IPS-18c (cell line): ENCODE results near the gene UBL3.

Source experiments
- H3K4me3 ChIP-seq: 2 replicates; pipeline ENCODE4 v1.7.0; 2013; ENCODE audit warnings: low read depth, mild to moderate bottlenecking, low read length, moderate library complexity; ENCODE audit not compliant: insufficient read depth
- H3K9me3 ChIP-seq: one replicate; pipeline ENCODE4 v1.6.1; 2013; ENCODE audit warnings: mild to moderate bottlenecking, low read length, moderate library complexity; ENCODE audit not compliant: control insufficient read depth, insufficient read depth

UBL3 gene

GRCh38 chr13:29850213-29850898, at the start of gene UBL3:
Gene UBL3, minus strand, starts transcription at chr13:29850617. Its CDS starts 1,079 bp downstream, at chr13:29849538.
- Histone ChIP-seq H3K4me3 (peak within 1 kb of the TSS; percentile 92), H3K9me3 (no peaks in the 10 kb centered on the region)

DNA sequence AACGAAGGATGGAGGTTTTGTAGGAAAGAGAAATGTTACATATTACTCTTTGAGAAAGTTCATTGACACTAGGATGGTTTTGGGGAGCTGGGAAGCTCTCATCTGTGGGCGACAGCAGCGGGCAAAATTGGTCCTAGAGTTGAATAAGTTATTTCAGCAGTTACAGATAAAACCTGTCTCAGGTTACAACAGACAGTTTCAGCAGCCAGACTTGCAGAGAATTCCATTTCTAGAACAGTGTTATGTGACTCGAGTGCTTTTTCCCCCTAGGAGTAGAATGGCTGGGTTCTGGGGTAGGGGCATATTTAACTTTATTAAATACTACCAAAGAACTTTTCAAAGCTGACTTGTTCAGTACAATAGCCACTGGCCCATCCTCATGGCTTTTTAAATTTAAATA, 46.7 kb upstream of the UBL3 start:
- H3K4me3 ChIP-seq, result no peak overlapping the region
- no peaks in the 10 kb centered on the region for H3K9me3 ChIP-seq

DNA sequence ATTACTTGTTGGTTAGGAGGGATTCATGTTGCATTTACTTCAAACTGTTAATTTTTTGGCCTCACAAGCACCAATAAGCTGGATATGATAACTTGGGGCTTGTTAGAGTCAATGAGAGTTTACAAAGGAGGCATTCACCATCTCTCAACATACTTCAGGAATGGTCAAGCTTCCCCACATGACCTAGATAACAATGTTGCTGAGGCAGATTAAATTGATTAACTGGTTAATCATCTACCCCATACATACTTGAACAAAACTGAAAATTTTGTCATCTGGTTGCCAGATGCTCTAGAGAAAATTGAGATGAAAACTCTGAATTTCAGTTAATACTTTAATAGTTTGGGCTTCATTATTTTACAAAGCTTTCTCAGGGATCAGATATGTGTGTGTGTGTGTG, 43.0 kb upstream of the UBL3 start:
- H3K9me3 ChIP-seq, result no peaks in the 10 kb centered on the region
- H3K4me3 ChIP-seq, result no peak overlapping the region

DNA sequence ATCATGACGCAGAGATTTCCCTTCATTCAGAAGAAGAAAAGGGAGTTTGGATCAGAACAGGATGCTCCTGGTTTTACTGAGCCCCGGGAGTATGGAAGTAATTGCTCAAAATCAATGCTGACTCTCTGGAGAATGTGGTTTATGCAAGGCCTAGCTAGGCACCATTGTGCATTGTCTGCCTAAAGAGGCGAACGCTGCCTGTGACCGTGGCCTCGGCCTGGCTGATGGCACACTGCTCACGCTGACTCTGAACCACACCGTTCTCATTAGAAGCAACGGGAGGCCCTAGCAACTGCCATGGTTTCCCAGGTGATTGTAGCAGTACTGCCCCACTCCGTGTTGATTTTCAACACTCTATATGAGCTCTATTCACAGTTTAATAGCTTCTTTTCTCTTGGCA, 41.7 kb upstream of the UBL3 start:
- H3K9me3 ChIP-seq, result no peaks in the 10 kb centered on the region
- H3K4me3 ChIP-seq, result no peak overlapping the region

DNA sequence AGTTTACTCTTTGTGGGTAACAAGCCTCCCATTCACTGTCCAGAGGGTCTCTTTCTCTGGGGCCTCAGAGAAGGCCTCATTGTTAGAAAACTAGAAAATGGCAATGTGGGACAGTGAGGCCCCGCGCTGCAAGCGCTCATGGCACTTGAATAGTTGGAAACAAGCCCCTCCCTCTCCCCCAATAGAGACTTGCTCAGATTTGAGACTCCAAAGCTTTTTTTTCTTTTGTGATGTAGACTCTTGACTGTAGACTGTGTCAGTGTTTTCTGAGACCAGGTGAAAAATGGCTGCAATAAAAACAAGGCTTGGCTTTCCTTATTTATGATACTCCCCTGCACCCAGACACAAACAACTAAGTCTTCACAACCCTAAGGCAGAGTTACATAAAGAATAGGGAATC, 38.7 kb upstream of the UBL3 start:
- Histone ChIP-seq H3K4me3 (no peak overlapping the region), H3K9me3 (no peaks in the 10 kb centered on the region)

DNA sequence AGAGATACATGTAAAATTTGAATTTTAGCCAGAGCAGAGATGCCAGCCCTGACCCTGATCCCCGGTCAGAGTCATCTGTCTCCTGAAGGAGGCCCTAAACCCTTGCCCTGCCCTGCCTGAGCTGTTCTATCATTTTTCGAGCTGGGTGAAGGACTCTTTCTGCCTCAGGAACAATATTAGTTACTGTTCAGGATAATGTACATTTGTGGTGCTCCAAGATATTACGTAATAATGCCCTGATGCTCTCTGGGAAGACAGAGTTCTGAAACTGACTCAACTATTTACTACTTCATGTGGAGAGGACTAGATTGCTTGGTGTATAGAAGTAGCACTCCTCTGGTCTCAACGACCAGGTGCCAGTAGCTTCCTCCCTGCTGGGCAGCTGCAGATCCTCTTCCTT, 37.9 kb upstream of the UBL3 start:
- H3K4me3 ChIP-seq, result no peak overlapping the region
- H3K9me3 ChIP-seq, result no peaks in the 10 kb centered on the region

DNA sequence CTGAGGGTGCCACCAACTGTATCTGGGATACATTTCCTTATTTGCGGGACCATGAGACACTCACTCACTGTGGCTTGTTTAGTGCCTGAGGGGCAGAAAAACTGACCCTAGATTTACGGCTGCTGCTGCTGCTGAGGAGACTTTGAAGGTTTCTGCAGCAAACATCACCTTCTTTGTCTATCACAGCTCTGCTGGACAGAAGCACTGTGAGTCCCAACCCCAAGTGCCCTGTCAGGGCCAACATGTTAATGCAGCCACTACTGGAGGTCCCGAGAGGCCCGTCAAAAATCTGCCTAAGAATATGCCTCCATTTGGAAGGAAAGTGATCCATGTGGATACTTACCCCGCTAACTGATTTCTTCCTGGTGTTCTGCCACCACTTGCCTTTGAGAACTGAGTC, 37.3 kb upstream of the UBL3 start:
- Histone ChIP-seq H3K4me3 (no peak overlapping the region), H3K9me3 (no peaks in the 10 kb centered on the region)

- H3K9me3 ChIP-seq, result no peaks in the 10 kb centered on the region
- no peak overlapping the region for H3K4me3 ChIP-seq
These were observed 36.7 kb upstream of the UBL3 start for GRCh38 chr13:29887030-29887557.

DNA sequence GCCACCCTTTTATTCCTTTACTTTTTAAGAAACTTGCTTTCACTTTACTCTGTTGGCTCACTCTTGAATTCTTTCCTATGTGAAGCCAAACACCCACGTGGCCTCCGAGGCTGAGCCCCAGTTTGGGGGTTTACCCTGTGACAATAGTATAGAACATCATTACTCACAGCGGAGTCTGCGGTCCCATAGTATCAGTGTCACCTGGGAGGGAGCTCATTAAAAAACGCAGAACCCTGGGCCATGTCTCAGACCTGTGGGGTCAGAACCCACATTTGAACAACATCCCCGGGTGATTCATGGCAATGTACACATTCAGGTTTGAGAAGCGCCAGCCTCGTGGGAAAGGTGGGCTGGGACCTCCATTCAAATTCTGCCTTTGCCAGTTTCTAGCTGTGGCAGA, 36.0 kb upstream of the UBL3 start:
- Histone ChIP-seq H3K9me3 (no peaks in the 10 kb centered on the region), H3K4me3 (no peak overlapping the region)

GRCh38 chr13:29885989-29886388, 35.6 kb upstream of the UBL3 start:
- H3K9me3 ChIP-seq, result no peaks in the 10 kb centered on the region
- no peak overlapping the region for H3K4me3 ChIP-seq

DNA sequence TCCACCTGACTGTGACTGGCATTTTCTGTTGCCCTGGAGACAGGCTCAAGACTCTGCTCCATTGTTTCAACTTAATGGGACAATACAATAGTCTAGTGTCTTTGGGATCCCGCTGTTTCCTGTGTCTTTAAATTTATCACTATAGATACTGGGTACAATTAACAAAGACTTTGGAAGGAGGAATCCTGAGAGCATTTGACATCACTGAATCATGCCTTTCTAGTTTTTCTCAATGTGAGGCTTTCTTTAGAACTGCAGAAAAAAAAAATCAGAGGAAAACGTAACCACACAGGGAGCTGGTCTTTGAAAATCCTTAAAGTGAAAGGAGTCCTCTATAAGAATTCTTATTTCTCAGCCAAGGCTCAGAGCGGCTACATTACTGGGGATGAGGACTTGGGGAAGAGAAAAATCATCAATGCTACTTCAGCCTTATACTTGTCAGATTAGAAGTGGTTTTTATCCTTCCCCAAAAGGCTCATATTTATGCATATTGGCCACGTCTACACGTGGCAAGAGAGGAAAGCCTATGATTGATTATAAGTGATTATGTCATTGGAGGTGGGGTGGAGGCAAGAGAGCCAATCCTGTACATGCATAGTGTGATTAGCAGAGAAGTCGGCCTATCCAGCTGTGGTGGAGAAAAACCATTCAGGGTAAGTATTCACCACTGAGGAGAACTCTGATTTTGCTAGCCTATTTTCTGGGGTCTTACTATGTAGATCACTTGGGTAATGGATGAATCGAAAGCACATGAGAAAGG, 34.4 kb upstream of the UBL3 start:
- H3K9me3 ChIP-seq, result no peaks in the 10 kb centered on the region
- H3K4me3 ChIP-seq, result no peak overlapping the region

DNA sequence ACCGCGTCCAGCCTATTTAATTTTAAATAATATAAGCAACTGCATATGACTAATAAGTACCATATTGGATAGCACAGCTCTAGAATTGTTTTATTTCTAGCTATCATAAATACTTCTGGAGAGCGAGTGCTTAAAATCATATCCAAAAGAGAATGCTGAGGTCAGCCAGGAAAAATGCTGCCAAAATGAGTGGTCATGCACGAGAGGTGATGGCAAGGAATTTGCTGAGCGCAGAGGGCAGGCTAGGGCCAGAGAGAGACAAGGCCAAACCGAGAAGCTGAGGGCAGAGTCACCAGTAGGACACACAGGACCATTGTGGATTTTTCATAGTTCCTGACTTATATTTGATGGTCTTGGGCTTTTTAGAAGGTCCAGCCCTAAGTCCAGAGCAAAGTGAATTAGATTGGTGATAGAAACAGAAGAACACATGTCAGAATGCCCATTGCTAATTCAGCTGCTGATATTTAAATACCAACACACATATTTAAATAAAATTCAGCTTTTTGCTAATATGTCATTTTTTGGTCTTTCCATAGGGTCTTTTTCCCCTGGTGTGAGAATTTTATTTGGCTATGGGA, 33.6 kb upstream of the UBL3 start:
- H3K9me3 ChIP-seq, result no peaks in the 10 kb centered on the region
- H3K4me3 ChIP-seq, result no peak overlapping the region

DNA sequence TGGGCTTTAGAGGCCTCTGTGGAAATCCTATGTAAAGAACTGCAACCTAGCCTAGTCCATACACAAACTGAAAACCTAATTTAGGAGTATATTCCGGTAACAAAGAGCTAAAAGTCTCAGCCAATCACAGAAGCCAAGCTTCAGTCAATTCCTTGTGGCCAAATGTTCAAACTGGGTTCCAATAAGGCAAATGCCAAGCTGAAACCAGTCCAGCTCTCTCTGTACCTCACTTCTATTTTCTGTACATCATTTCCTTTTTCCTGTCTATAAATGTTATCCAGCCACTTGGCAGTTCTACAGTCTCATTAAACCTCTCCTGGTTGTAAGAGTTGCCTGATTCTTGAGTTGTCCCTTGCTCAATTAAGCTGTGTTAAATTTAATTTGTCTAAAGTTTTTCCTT, 31.7 kb upstream of the UBL3 start:
- H3K4me3 ChIP-seq, result no peak overlapping the region

GRCh38 chr13:29878101-29878500, 27.7 kb upstream of the UBL3 start:
- no peak overlapping the region for H3K4me3 ChIP-seq
- H3K9me3 ChIP-seq, result no peaks in the 10 kb centered on the region

More for the DNA sequence above, 31.7 kb upstream of the UBL3 start:
- H3K9me3 ChIP-seq, result no peaks in the 10 kb centered on the region

DNA sequence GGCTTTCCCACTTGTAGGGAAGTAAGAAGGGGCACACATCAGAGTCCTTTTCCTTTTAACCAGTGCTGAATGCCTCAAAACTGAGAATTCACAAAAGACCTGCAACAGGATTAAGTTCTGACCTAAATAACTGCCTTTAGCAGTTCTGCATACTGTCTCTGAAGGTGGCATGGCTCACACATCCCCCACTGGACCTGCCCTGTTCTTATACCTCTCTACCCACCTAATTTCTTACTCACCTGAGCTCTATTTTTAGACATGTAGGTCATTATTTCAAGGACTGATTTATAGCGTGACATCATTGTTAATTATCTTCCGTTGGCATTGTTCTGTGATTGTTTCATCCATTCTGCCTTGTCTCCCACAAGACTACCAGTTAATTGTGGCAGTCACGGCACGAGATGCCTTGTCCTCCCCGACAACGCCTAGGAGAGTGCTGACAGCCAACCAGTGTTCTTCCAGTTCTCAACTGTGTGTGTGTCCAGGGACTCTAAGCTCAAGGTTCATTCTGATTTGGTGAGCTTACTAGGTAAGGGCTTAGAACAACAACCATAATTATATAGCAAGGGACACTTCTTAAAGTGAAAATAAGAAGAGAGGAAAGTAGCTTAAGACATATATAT, 27.1 kb upstream of the UBL3 start:
- no peaks in the 10 kb centered on the region for H3K9me3 ChIP-seq
- H3K4me3 ChIP-seq, result no peak overlapping the region

GRCh38 chr13:29875646-29876045, 25.2 kb upstream of the UBL3 start:
- no peak overlapping the region for H3K4me3 ChIP-seq
- no peaks in the 10 kb centered on the region for H3K9me3 ChIP-seq

- Histone ChIP-seq H3K9me3 (no peaks in the 10 kb centered on the region), H3K4me3 (no peak overlapping the region)
These were observed 18.2 kb upstream of the UBL3 start for GRCh38 chr13:29868581-29868980.

GRCh38 chr13:29865934-29866333, 15.5 kb upstream of the UBL3 start:
- no peak overlapping the region for H3K4me3 ChIP-seq
- no peaks in the 10 kb centered on the region for H3K9me3 ChIP-seq
